GM18499 (cell line): ENCODE data around the gene TBX2.

Experiments used
- ATAC-seq: cut with Tn5 transposase; IDR thresholded peaks from one replicate; pipeline ENCODE4 v1.9.1; 2021; ENCODE audit warnings: moderate number of reproducible peaks; ENCODE audit not compliant: insufficient read depth, unreplicated experiment

The TBX2 gene

DNA sequence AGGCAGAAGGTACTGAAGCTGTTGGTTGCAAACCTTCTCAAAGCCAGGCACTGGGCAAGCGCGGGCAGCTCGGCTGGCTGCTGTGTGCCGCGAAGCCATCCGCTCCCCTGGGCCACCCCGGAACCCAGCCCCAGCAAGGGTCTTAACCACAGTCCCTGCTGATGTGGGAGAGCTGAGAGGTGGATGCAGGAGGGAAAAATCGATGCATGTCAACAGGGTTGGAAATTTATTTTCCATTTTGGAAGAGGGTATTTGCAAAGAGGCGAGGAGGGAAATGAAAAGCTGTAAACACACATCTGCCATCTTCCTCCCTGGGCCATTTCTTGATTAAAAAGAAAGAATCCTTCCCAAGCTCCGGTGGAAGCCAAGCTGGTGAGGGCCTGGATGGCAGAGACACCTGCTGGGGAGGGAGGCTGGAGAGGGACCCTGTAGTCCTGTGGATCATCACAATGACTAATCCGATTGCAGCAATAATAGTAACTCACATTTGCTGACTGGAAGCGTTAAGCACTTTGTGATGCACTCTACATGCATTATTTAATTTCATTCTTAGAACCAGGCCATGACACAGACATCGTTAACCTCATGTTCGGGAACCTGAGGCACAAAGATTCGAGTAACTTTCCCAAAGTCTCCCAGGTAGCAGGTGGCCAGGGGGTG, 13.9 kb upstream of the TBX2 start:
- no peak for ATAC-seq

- ATAC-seq, result no peak
Observed at GRCh38 chr17:61386251-61386650, 13.4 kb upstream of the TBX2 start.

GRCh38 chr17:61387011-61387410, 12.6 kb upstream of the TBX2 start:
- ATAC-seq, result no peak

DNA sequence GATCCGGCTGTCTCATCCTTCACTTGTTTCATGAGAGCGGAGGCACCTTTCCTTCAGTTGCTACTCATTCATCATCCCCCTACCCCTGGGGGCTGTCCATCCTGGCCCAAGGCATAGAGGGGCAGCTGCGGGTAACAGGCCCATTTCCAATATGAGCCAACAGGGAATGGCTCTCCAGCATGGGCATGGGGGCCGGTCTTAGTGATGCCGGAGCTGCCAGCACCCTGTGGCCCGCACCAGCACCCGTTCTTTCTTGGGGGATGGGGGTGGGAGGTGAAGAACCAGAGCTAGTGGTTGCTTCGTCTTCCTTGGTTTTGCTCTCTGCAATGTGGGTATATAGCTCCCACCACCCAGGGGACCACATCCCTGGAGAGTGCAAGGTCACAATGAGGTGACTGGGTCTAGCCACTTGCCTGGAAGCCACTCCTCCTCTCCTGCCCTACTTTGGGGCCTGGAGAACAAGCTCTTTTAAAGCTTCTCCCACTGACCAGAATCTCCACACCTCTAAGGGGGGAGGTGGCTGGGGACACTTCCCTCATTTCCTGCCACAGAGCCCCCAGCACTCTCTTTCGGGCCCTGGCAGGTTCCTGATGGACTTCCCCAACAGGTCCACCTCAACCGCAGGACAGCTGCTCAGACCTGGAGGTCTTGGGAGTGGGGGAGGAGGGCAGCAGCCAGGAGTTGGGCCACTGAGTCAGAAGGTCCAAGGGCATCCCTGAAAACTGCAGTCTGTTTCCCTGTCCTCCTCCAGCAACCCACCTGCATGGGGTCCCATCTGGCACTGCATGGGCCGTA, 11.9 kb upstream of the TBX2 start:
- ATAC-seq, result no peak

GRCh38 chr17:61388561-61389356, 10.9 kb upstream of the TBX2 start:
- no peak for ATAC-seq

GRCh38 chr17:61389670-61390478, 9.8 kb upstream of the TBX2 start:
- ATAC-seq, result no peak

GRCh38 chr17:61390479-61390791, 9.2 kb upstream of the TBX2 start:
- no peak for ATAC-seq

- ATAC-seq, result no peak
Observed at GRCh38 chr17:61391595-61392291, 7.9 kb upstream of the TBX2 start.

GRCh38 chr17:61392679-61393078, 7.0 kb upstream of the TBX2 start:
- ATAC-seq, result no peak

DNA sequence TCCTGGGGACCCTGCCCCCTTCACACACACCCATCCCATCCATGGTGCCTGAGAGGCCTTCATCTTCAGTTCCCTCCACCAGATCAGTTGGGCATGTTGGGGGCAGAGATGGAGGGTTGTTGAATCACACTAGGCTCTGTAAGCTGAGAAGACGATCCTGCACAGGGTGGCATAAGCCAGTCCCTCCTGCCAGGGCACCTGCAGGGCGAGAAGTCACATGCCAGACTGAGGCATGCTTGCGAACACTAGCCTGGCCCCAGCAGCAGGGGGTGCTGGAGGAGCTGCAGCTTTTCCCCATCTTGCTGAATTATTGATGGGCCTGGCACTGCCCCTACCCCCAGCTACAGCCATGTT, 6.1 kb upstream of the TBX2 start:
- no peak for ATAC-seq

GRCh38 chr17:61393904-61394629, 5.6 kb upstream of the TBX2 start:
- no peak for ATAC-seq

- no peak for ATAC-seq
Observed at GRCh38 chr17:61394630-61395408, 4.8 kb upstream of the TBX2 start.

GRCh38 chr17:61395409-61395982, 4.1 kb upstream of the TBX2 start:
- no peak for ATAC-seq

- ATAC-seq, result no peak
Observed at GRCh38 chr17:61395983-61396585, 3.6 kb upstream of the TBX2 start.

DNA sequence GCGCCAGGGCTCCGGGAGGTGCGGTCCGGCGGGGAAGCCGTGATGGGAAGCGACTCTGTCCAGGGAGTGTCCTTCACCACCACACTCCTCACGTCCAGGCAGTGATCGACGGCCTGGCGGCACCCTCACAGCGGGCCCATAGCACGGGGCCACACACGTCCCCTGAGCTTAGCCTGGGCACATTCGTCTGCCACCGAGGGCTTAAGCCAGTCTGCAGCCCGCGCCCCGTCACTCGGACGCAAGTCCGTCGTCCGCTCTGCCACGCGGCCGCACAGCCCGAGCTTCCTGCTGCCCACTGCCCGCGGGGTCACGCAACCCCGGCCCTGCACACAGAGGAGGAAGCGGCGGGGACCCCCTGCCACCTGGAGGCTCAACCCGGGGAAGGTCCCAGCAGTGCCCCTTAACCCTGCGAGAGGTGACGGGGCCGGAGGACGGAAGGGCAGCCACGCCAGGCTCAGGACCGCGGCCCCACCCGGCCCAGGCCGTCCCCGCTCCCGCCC, 3.0 kb upstream of the TBX2 start:
- ATAC-seq, result no peak

DNA sequence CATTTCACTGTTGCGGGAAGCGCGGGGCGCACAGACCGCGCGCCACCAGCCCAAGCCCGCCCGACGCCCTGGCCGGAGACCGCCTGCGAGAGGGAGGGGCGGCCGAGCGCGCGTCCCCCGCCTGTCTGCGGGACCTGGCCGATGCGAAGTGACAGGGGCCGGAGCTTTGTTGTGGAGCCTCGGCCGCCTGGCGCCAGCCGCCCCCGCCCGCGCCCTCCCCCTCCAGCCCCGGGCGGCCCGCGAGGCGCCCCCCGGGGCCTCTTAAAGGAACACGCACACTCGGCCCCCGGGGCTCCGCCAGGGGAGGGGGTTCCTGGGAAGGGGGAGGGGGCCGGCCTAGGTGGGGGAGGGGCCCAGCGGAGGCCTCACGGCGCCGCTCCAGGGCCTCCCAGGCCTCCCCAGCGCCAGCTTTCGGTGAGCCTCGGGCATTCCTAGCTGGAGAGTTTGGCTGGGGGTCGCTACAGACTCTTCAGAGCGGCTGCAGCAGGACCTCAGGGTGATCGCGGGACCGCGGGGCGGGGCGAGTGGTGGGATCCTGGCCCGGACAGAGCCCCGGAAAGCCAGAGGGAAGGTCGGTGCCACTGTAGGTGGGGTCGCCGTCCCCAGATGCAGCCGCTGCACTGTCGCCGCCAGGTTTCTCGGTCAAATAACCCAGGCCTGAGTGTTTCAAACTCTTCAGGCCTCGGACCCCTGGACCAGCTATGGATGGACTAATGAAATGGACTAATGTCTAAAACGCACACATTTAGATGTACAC, 2.4 kb upstream of the TBX2 start:
- ATAC-seq, result no peak

DNA sequence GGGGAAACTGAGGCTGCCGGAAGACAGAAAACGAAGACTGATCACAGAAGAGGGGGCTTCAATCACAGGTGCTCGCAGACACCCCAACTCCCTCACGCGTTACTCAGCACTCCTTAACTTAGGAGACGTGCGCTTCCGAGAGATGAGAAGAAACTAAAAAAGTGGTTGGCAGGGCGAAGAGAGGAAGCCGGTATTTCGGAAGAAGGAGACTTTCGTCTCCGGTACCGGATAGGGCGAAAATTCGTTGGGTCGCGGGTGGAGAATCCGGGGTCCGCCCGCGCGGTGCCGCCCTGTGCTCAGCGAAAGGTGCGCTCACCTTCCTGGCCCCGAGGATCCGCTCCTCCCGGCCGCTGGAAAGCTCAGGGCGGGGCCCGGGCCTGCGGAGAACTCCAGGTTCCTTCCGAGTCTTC, 917 bp upstream of the TBX2 start:
- ATAC-seq, result no peak
